Activated B cell treated with CpG ODN at 0.5 μM for 24 hours (primary cell): ENCODE data around the gene TSN. TPM values are rescaled to one million over a fixed set of nuclear protein-coding genes. Genes with fewer than 3 reads are reported as not detected.
A peak's percentile ranks its signal among the peaks of the same experiment; 100 is the strongest.

Experiments used
- ATAC-seq: fragments of 200-7000 bp; cut with Tn5 transposase; one replicate; pipeline ENCODE4 v1.10.0; 2021; ENCODE audit warnings: low read depth, mild to moderate bottlenecking, moderate library complexity
- CTCF ChIA-PET: fragments of 350-600 bp; sonication (Branson Sonifier 250); formaldehyde crosslinking; loops from one replicate; lab custom pipeline; 2021; ENCODE audit warnings: antibody characterized with exemption; lab: Charles Lee
- POLR2A ChIA-PET: fragments of 350-600 bp; sonication (Branson Sonifier 250); formaldehyde crosslinking; loops from one replicate; lab custom pipeline; 2021; ENCODE audit warnings: antibody characterized with exemption; lab: Charles Lee
- DNase-seq: peaks from one replicate; pipeline ENCODE4 v3.0.0; 2022
- H3K27ac Mint-ChIP-seq: one replicate; pipeline ENCODE4 v1.8.0; 2020; ENCODE audit warnings: mixed read lengths
- H3K27me3 Mint-ChIP-seq: one replicate; pipeline ENCODE4 v1.8.0; 2021; ENCODE audit warnings: mixed read lengths
- H3K36me3 Mint-ChIP-seq: one replicate; pipeline ENCODE4 v1.8.0; 2021; ENCODE audit warnings: low read depth, mixed read lengths
- H3K4me1 Mint-ChIP-seq: one replicate; pipeline ENCODE4 v1.8.0; 2021; ENCODE audit warnings: mixed read lengths
- H3K4me3 Mint-ChIP-seq: one replicate; pipeline ENCODE4 v1.8.0; 2020; ENCODE audit warnings: mild to moderate bottlenecking, mixed read lengths
- H3K9me3 Mint-ChIP-seq: one replicate; pipeline ENCODE4 v1.8.0; 2020; ENCODE audit warnings: mixed read lengths
- intact Hi-C: fragments of 100-400 bp; cut with micrococcal nuclease; formaldehyde crosslinking; loops from one replicate; pipeline ENCODE4 v1.15.1; 2024
- total RNA-seq: library from RNA; stranded (reverse); gene quantifications from 2 replicates; pipeline ENCODE4 v1.2.3, GENCODE V29; 2022
- TF ChIP-seq, protein P1 (sequence below): fragments of 200-600 bp; IDR thresholded peaks from one replicate; pipeline ENCODE4 v1.8.0; 2022; ENCODE audit warnings: antibody characterized with exemption, mild to moderate bottlenecking

TSN gene
- total RNA-seq, 1 donor from 2014 or later = 60.8 TPM

DNA sequence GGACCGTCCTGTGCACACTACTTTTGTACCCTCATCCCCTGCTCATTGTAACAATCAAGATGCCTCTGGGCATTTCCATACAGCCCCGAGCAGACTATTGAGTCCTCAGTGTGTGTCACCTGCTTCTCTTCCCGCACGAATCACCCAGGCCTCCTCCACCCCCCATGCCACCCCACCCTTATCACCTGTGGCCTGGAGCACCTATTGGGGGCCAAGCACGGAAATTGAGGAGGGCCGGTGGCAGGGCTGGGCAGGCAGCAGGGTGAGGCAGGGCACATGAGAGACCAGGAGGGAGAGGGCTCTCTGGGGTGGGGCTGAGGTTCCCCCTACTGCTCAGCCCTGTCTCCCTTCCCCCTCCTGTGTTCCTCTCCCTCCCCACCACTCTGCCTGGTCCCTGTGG is 14.5 kb upstream of the TSN start:
- ATAC-seq = no peak
- Mint-ChIP-seq H3K9me3 (no peaks in the 10 kb centered on the region), H3K4me1 (peaks cover 6% of the 10 kb centered on the region), H3K27ac (no peak overlapping the region), H3K4me3 (no peak overlapping the region), H3K27me3 (no peaks in the 10 kb centered on the region), H3K36me3 (peaks cover 8% of the 10 kb centered on the region)
- intact Hi-C loops = no loop called here
- DNase-seq = no peak
- POLR2A ChIA-PET = no interaction called here
- CTCF ChIA-PET = no interaction called here
- TF ChIP-seq, protein P1, sequence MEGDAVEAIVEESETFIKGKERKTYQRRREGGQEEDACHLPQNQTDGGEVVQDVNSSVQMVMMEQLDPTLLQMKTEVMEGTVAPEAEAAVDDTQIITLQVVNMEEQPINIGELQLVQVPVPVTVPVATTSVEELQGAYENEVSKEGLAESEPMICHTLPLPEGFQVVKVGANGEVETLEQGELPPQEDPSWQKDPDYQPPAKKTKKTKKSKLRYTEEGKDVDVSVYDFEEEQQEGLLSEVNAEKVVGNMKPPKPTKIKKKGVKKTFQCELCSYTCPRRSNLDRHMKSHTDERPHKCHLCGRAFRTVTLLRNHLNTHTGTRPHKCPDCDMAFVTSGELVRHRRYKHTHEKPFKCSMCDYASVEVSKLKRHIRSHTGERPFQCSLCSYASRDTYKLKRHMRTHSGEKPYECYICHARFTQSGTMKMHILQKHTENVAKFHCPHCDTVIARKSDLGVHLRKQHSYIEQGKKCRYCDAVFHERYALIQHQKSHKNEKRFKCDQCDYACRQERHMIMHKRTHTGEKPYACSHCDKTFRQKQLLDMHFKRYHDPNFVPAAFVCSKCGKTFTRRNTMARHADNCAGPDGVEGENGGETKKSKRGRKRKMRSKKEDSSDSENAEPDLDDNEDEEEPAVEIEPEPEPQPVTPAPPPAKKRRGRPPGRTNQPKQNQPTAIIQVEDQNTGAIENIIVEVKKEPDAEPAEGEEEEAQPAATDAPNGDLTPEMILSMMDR = no peak

DNA sequence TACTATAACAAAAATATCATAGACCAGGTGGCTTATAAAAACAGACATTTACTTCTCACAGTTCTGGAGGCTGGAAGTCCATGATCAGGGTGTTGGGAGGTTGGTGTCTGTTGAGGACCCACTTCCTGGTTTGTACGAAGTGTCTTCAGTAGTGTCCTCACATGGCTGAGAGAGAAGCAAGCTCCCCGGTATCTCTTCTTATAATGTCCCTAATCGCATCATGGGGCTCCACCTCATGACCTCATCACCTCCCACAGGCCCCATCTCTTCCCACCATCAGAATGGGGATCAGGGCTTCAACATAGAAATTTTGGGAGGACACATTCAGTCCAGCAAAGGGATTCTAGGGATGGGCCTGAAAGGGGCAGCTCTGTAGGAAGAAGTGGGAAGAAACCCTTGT is 14.0 kb upstream of the TSN start:
- intact Hi-C loops = no loop called here

DNA sequence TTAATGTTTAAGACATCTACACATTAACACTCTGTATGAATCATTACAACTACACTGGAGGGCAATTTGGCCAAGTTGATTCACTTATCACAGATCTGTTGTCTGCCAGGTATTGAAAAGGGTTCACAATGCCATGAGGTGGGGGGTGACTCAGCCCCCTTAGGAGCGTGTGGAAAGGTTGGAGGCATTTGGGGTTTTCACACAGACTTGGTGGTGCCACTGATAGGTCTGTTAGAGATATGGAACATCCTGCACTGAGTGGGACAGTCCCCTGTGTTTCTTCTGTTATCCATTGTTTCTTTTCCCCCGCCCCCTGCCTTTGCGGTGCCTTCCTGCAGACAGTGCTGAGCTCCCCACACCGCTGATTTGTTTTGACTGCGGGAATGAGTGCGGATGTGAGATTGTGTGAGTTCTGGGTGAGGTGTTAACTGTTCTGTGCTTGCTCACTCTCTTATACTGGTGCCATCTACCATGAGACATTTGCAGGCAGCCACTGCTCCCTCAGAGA is 9.3 kb upstream of the TSN start:
- intact Hi-C loops = no loop called here
- ATAC-seq = no peak
- DNase-seq = no peak
- H3K9me3 Mint-ChIP-seq = no peaks in the 10 kb centered on the region
- H3K4me3 Mint-ChIP-seq = no peak overlapping the region
- ChIA-PET POLR2A (no interaction called here), CTCF (no interaction called here)
- no peaks in the 10 kb centered on the region for H3K4me1 Mint-ChIP-seq
- no peak overlapping the region for H3K27ac Mint-ChIP-seq
- TF ChIP-seq, protein P1 = no peak
- peaks cover 2% of the 10 kb centered on the region for H3K27me3 Mint-ChIP-seq
- H3K36me3 Mint-ChIP-seq = no peaks in the 10 kb centered on the region

More for the DNA sequence above, 14.0 kb upstream of the TSN start:
- H3K9me3 Mint-ChIP-seq = no peaks in the 10 kb centered on the region
- ATAC-seq = no peak
- H3K36me3 Mint-ChIP-seq = peaks cover 3% of the 10 kb centered on the region
- POLR2A ChIA-PET = no interaction called here
- TF ChIP-seq, protein P1 = no peak
- peaks cover 2% of the 10 kb centered on the region for H3K27me3 Mint-ChIP-seq
- DNase-seq = no peak
- no peak overlapping the region for H3K4me3 Mint-ChIP-seq
- H3K27ac Mint-ChIP-seq = no peak overlapping the region
- H3K4me1 Mint-ChIP-seq = peaks cover 5% of the 10 kb centered on the region
- CTCF ChIA-PET = no interaction called here

DNA sequence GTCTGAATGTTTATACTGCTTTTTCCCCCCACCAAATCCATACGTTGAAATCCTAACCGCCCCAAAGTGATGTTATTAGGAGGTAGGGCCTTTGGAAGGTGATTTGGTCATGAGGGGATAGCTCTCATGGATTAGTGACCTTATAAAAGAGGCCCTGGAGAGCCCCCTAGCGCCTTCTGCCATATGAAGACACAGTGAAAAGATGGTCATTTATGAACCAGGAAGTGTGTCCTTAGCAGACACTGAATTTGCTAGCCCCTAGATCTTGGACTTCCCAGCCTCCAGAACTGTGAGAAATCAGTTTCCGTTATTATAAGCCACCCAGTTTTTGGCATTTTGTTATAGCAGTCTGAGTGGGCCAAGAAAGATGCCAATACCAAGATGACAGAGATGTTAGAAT is 7.2 kb upstream of the TSN start:
- peak; percentile 52 for ATAC-seq

DNA sequence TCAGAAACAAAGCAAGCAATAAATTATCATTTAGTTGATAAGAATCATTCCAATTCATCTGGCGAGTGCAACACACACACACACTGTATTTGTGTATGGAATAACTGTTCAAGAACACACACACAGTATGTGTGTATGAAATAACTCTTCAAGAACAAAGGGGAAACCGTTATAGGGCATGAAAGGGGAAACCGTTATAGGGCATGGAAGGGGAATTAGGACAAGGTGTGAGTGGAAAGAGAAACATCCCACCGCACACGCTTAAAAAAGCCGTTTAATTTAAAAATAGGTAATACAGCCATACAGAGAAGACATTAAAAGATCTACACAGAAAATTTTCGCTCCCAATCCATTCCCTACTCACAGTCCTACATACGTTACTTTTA is 607 bp upstream of the TSN start:
- Mint-ChIP-seq H3K4me1 (peaks cover 34% of the 10 kb centered on the region), H3K27ac (peak overlapping the region; percentile 80), H3K27me3 (no peaks in the 10 kb centered on the region), H3K9me3 (no peaks in the 10 kb centered on the region), H3K36me3 (peaks cover 33% of the 10 kb centered on the region), H3K4me3 (peak overlapping the region; percentile 93)
- DNase-seq (no peak), ATAC-seq (no peak)
- ChIA-PET POLR2A (interaction anchor here (0.6 to 1.9 kb wide), 6 partner anchors 10 to 1578 kb away, joined by 3 to 23 read pairs (median 8); partner anchors contain the start of genes CLASP1, NIFK and RNU4ATAC), CTCF (interaction anchor here (1.2 to 1.4 kb wide), 2 partner anchors 30 to 224 kb away, joined by 3 read pairs; partner anchors contain the start of gene RNU4ATAC)
- intact Hi-C loops = loop anchor here (1.0 kb wide), 4 partner anchors 18 to 225 kb away; partner anchors contain the start of genes CLASP1 and RNU4ATAC
- TF ChIP-seq, protein P1 = no peak

More for the DNA sequence above, 7.2 kb upstream of the TSN start:
- Mint-ChIP-seq H3K9me3 (no peaks in the 10 kb centered on the region), H3K27ac (no peak overlapping the region), H3K4me3 (no peak overlapping the region), H3K4me1 (no peaks in the 10 kb centered on the region), H3K27me3 (peaks cover 2% of the 10 kb centered on the region), H3K36me3 (no peaks in the 10 kb centered on the region)
- intact Hi-C loops = loop anchor here (1.0 kb wide), 1 partner anchor 346 kb away; no protein-coding TSS in a partner anchor
- CTCF ChIA-PET = interaction anchor here (1.0 kb wide), 1 partner anchor 346 kb away, joined by 3 read pairs; no protein-coding TSS in a partner anchor
- TF ChIP-seq, protein P1 = no peak
- POLR2A ChIA-PET = no interaction called here
- DNase-seq = no peak
